DND-41 (cell line): ENCODE data around the gene ARMC3.

Source experiments
- CTCF ChIP-seq: IDR thresholded peaks from 2 replicates; pipeline ENCODE4 v1.5.1; 2012; ENCODE audit warnings: borderline replicate concordance, low read length, moderate library complexity, mild to moderate bottlenecking; ENCODE audit not compliant: poor library complexity, severe bottlenecking; ENCODE audit errors: extremely low read depth
- EZH2 ChIP-seq: IDR thresholded peaks from 3 replicates; pipeline ENCODE4 v1.6.1; 2012; ENCODE audit warnings: borderline replicate concordance, low read depth, mild to moderate bottlenecking, moderate library complexity, low read length, inconsistent platforms; ENCODE audit not compliant: severe bottlenecking

GRCh38 chr10:23037561-23037960 is 109.7 kb downstream of the ARMC3 start:
- TF ChIP-seq CTCF = no peak
- no peak for TF ChIP-seq EZH2
